Measurements from ENCODE around the gene GPAM. TPM values are rescaled to one million over a fixed set of nuclear protein-coding genes. Genes with fewer than 3 reads are reported as not detected.

The GPAM gene
- polyA plus RNA-seq, 1 of the 3 experiments (the other 2 are of a cell fraction) = 2.1 TPM

DNA sequence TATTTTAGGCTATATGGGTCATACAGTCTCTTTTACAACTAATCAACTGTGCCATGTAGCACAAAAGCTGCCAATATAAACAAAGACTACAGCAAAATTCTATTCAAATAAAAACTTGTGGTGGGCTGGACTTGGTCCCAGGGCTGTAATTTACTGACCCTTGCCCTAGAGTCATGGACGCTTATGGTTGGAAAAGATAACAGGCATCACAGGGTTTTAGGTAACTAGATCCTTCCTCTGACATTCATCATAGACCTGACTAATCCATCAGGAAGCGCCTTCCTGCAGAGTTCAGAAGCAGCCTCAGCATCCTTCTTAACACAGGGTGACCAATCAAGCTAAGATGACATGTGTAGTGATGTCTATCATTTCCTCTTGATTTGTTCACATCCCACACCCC, 40.2 kb upstream of the GPAM start:
- H4K20me1 ChIP-seq (ENCODE audit: insufficient read depth) = no peaks in the 10 kb centered on the region
- no peak overlapping the region for H3K9ac ChIP-seq
- ChIA-PET CTCF (no interaction called here), POLR2A (no interaction called here)
- 24% methylated on average over 2 of the region's 2 CpGs for WGBS (ENCODE audit: low lambda C conversion rate)
- no peaks in the 10 kb centered on the region for H3K79me2 ChIP-seq (ENCODE audit: insufficient read depth)
- no peaks in the 10 kb centered on the region for H3K4me1 ChIP-seq (ENCODE audit: control insufficient read depth in 1 of 2, insufficient read depth in 2 of 2, low read depth in 1 of 2, low read length in 1 of 2)
- H3K27ac ChIP-seq (ENCODE audit: low read depth in 2 of 2, low read length in 1 of 2) = no peak overlapping the region
- DNase-seq = no peak
- no peaks in the 10 kb centered on the region for H3K27me3 ChIP-seq (ENCODE audit: insufficient read depth)
- H3K4me2 ChIP-seq = no peak overlapping the region
- H2AFZ ChIP-seq (ENCODE audit: low read depth) = no peak overlapping the region
- no peaks in the 10 kb centered on the region for H3K9me3 ChIP-seq
- no peaks in the 10 kb centered on the region for H3K36me3 ChIP-seq (replicated peaks in 1 of 2; ENCODE audit: control insufficient read depth in 1 of 2, insufficient read depth in 2 of 2, low read length in 1 of 2)
- no peak overlapping the region for H3K4me3 ChIP-seq (ENCODE audit: low read depth in 2 of 2, low read length in 1 of 2)
- H3K9me2 ChIP-seq = no peaks in the 10 kb centered on the region
- TF ChIP-seq TAF1 (IDR thresholded peaks at IDR 0.05; ENCODE audit: borderline replicate concordance, low read depth, low read length) (no peak), EZH2phosphoT487 (IDR thresholded peaks at IDR 0.05; ENCODE audit: borderline replicate concordance, low read depth) (no peak), RXRA (IDR thresholded peaks at IDR 0.05; ENCODE audit: borderline replicate concordance, low read depth) (no peak), EP300 (IDR thresholded peaks at IDR 0.05; ENCODE audit: borderline replicate concordance in 1 of 2, low read depth in 1 of 2, low read length in 1 of 2) (no peak), FOXJ3 (CRISPR knock-in tag; IDR thresholded peaks at IDR 0.05) (no peak), SIN3A (IDR thresholded peaks at IDR 0.05; ENCODE audit: borderline replicate concordance, low read depth, low read length) (no peak), RCOR1 (IDR thresholded peaks at IDR 0.05; ENCODE audit: low read length) (no peak), FOXM1 (IDR thresholded peaks at IDR 0.05; ENCODE audit: low read depth) (no peak), TCF12 (IDR thresholded peaks at IDR 0.05) (no peak)
- TF ChIP-seq, protein P1, sequence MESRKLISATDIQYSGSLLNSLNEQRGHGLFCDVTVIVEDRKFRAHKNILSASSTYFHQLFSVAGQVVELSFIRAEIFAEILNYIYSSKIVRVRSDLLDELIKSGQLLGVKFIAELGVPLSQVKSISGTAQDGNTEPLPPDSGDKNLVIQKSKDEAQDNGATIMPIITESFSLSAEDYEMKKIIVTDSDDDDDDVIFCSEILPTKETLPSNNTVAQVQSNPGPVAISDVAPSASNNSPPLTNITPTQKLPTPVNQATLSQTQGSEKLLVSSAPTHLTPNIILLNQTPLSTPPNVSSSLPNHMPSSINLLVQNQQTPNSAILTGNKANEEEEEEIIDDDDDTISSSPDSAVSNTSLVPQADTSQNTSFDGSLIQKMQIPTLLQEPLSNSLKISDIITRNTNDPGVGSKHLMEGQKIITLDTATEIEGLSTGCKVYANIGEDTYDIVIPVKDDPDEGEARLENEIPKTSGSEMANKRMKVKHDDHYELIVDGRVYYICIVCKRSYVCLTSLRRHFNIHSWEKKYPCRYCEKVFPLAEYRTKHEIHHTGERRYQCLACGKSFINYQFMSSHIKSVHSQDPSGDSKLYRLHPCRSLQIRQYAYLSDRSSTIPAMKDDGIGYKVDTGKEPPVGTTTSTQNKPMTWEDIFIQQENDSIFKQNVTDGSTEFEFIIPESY (IDR thresholded peaks at IDR 0.05; ENCODE audit: borderline replicate concordance, low read depth) = no peak
- TF ChIP-seq, protein P2, sequence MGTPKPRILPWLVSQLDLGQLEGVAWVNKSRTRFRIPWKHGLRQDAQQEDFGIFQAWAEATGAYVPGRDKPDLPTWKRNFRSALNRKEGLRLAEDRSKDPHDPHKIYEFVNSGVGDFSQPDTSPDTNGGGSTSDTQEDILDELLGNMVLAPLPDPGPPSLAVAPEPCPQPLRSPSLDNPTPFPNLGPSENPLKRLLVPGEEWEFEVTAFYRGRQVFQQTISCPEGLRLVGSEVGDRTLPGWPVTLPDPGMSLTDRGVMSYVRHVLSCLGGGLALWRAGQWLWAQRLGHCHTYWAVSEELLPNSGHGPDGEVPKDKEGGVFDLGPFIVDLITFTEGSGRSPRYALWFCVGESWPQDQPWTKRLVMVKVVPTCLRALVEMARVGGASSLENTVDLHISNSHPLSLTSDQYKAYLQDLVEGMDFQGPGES (IDR thresholded peaks at IDR 0.05; ENCODE audit: low read depth, low read length) = no peak
- TF ChIP-seq, protein P3, sequence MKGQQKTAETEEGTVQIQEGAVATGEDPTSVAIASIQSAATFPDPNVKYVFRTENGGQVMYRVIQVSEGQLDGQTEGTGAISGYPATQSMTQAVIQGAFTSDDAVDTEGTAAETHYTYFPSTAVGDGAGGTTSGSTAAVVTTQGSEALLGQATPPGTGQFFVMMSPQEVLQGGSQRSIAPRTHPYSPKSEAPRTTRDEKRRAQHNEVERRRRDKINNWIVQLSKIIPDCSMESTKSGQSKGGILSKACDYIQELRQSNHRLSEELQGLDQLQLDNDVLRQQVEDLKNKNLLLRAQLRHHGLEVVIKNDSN (IDR thresholded peaks at IDR 0.05; ENCODE audit: borderline replicate concordance, low read depth) = no peak
- TF ChIP-seq, protein P4, sequence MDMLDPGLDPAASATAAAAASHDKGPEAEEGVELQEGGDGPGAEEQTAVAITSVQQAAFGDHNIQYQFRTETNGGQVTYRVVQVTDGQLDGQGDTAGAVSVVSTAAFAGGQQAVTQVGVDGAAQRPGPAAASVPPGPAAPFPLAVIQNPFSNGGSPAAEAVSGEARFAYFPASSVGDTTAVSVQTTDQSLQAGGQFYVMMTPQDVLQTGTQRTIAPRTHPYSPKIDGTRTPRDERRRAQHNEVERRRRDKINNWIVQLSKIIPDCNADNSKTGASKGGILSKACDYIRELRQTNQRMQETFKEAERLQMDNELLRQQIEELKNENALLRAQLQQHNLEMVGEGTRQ (IDR thresholded peaks at IDR 0.05; ENCODE audit: borderline replicate concordance, low read depth, low read length) = no peak
- H3F3A ChIP-seq (replicated peaks; ENCODE audit: insufficient read depth) = no peaks in the 10 kb centered on the region

Data from SK-N-SH (cell line).